ENCODE results near the gene GAB2.

The GAB2 gene

DNA sequence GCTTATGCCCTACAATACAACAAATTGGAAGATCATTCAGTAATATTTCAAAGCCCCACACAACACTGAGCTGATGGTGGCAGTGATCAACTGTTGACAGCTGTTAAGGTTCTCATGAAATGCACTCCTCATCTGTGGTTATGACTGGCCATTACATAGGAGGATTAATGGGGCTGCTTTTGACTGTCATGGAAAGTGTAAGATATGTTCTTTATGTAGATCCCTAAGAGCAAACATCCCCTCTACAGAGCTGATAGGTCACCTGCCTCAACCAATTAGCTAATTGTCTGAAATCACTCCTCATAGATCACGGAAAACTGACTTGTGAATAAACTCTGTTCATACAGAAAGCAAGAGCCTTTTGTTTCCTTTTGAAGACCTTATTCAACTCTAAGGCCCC, 78.1 kb downstream of the GAB2 start:
- peak; percentile 96 for DNase-seq

- DNase-seq = no peak
These were observed 78.9 kb downstream of the GAB2 start for GRCh38 chr11:78338702-78339101.

GRCh38 chr11:78338138-78338537, 79.5 kb downstream of the GAB2 start:
- DNase-seq = peak; percentile 88

DNA sequence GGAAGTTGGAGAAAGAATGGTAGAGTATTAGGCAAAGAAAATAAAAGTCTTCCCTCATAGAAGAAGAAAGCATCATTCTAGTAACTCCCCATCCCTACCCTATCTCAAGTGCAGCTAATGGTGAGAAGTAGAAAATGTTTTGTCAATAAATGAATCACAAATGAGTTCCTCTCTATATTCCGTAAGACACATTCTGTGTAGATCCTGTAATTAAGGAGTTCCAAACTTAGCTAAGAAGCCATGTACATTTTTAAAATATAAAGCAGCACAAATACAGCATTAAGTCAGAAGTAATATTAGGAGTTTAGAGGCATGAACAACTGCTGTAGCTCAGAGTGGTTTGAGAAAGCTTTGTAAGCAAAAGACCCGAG, 80.1 kb downstream of the GAB2 start:
- DNase-seq = no peak

DNA sequence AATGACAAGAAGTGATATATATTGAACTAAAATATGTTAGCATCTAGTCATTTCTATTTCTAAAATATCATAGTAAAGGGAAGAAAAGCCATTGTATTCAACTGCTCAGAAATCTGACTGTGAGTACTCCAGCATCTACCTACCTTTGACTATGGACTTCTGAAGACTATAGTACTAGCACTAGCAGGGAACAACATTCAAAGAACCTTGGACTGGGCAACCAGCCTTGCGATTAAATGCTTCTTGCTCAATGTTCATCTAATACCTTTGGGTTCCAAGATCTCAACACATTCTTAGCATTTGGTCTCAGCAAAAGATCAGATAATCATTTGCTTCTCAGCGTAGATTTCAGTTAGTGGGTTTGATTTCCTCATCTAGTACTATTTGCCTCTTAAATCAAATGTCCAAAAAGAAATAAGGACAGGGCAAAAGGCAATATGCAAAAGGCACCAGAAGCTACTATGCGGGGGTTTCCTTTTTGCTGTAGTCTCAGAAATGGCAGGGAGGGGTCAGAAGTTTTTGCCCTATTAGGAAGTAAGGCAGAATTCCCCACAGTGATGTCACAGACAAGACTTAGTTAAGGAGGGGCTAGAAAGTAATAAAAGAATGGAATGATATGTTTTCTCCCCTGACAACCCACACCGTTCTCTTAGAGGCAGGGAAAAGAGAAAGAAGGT, 80.6 kb downstream of the GAB2 start:
- DNase-seq = peak; percentile 92

DNA sequence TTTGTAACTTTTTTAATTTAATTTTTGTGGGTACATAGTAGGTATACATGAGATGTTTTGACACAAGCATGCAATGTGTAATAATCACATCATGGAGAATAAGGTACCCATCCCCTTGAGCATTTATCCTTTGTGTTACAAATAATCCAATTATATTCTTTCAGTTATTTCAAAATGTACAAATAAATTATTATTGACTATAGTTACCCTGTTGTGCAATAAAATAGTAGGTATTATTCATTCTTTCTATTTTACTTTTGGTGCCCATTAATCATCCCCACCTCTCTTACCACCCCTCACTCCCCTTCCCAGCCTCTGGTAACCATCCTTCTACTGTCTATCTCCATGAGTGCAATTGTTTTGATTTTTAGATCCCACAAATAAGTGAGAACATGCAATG, 83.5 kb downstream of the GAB2 start:
- DNase-seq = no peak

- DNase-seq = no peak
These were observed 84.7 kb downstream of the GAB2 start for GRCh38 chr11:78332872-78333271.

DNA sequence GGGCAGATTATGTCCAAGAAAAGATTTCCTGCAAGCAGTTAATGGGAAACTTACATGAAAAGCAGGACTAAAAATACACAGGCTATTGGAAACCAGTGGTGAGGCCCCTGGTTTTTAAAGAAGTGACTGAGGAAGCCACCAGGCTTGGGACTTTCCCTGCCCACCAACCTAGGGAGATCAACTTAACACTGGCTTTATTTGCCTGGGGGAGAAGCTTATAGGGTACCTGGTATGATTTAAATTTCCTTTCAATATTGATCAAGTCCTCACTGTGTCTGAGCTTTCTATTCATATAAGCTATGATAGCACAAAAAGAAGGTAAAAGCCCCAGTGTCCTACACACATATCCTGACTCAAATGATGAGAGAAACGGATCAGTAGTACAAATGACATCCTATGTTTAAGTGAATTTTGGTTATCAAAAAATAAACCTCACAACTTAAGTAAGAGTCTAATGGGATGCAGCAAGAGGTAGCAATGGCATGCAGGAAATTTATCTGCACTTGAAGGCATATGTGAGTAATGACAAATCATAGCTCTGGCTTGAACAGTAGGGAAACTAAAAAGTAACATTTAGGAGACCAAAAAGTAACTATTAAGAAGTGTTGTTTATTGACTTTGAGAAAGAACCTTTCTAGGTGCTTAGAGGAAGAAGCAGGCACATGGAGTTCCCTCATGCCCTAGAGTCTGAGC, 85.3 kb downstream of the GAB2 start:
- DNase-seq = no peak

DNA sequence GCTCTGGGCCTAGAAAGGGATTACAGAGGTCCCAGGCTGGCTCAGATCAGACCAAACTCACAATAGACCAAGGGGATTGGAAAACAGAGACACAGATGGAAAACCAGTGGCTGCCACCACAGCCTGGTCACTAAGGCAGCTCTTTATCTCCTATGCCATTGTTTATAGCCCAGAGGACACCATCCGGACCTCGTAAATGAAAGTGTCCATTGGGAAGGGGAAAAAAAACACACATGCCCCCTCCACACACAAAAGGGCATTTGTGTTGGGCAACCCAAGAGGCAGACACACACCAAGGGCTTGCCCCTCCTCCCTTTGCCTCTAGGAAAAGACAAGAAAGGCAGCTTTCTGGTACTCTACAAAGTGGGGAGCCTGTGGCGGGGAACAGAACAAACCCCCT, 85.9 kb downstream of the GAB2 start:
- no peak for DNase-seq

GRCh38 chr11:78330361-78330760, 87.3 kb downstream of the GAB2 start:
- no peak for DNase-seq

DNA sequence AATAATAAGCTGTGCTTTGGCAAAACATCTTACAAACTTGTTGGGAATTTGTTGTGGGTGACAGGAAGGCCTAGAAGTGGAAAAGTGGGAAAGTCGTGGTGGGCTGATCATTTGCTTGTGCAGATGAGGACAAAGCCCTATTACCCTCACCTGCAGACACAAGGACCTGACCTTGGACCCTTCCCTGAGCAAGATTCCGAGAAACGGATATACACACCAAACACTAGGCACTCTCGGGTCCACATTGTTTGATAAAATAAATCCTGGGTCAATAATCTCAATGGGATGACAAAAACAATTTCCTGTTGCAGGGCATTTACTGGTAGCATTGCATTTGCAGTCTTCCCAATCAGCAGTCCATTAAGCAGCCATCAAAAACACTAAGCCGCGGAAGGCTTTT, 89.7 kb downstream of the GAB2 start:
- DNase-seq = no peak

- DNase-seq = peak; percentile 100
These were observed 92.3 kb downstream of the GAB2 start for GRCh38 chr11:78325274-78325781.

DNA sequence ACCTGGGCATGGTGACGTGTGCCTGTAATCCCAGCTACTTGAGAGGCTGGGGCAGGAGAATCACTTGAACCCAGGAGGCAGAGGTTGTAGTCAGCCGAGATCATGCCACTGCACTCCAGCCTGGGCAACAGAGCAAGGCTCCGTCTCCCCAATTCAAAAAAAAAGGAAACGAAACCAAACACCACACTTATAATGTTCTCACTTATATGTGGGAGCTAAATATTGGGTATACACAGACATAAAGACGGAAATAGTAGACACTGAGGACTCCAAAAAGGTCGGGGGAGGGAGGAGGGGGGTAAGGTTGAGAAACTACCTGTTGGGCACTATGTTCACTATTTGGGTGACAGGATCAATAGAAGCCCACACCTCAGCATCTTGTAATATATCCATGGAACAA, 94.3 kb downstream of the GAB2 start:
- no peak for DNase-seq

DNA sequence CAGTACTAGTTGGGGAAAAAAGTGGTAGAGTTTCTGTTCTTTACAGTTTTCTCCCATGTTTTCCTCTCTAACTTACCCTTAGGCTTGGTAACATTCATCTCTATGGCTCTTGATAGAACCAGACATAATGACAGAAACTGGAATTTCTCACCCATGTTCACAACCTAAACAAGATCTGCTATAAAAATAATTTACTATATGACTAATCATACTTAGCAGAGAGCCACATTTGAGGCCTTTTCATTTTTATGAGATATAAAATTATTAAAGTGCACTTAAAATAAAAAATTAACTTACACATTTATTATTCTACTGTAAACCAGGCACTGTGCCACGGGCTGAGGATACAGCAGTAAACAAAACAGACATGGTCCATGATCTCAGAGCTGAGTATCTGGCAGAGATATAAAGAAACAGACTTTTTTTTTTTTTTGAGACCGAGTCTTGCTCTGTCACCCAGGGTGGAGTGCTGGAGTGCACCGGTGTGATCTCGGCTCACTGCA, 98.1 kb downstream of the GAB2 start:
- peak; percentile 92 for DNase-seq

DNA sequence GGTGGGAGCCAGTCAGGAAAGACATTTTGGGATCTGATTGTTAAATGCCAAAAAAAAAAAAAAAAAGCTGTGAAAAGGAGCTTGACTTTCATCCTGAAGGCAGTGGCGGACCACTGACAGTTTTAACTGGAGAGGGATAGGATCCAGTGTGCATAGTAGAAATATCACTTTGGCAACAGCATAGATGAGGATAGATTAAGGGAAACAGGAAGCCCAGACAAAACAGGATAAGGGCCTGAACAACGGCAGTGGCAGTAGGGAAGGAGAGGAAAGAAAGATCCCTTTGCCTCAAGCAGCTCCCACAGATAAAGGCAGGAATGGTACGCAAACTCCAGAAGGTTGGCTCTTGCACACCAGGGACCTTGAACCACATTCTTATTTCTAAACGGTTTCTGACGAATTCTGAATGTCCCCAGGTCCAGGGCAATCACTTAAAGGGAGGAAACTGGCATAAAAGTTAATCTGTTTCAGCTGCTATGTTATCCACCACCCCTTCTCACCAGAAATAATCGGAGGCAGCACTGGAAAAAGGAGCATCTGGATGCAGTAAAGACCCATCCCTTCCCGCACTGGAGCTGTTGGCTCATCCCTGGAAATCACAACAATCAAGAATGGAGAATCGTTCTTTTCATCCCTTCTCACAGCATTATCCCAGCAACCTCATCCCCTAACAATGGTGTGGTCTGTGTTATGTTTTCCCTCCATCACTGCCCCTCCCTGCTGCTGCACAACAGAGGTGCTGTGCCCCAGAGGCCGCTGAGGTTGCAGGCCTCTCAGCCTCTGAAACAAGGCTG, 99.1 kb downstream of the GAB2 start:
- DNase-seq = no peak

- DNase-seq = no peak
These were observed 101.9 kb downstream of the GAB2 start for GRCh38 chr11:78315724-78316123.

- no peak for DNase-seq
These were observed 102.9 kb downstream of the GAB2 start for GRCh38 chr11:78314762-78315161.

- no peak for DNase-seq
These were observed 103.7 kb downstream of the GAB2 start for GRCh38 chr11:78313898-78314297.

GRCh38 chr11:78313181-78313795, 104.3 kb downstream of the GAB2 start:
- no peak for DNase-seq

DNA sequence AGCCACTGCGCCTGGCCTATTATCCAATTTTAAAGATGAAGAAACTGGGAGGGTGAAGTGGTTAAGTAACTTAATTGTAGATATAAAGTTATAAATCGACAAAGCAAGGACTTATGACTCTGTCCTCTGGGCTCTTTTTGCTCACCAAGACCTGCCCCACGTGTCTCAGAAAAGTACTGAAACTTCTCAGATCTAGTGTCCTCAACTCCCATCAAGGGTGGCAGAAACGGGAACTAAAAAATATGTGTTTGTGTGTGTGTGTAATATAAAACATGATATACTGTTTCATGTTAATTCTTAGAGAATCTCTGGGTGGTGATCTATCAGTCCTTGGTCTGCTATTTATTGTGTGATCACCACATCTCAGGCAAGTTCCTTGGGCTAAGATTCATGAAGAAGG, 104.9 kb downstream of the GAB2 start:
- DNase-seq = no peak

DNA sequence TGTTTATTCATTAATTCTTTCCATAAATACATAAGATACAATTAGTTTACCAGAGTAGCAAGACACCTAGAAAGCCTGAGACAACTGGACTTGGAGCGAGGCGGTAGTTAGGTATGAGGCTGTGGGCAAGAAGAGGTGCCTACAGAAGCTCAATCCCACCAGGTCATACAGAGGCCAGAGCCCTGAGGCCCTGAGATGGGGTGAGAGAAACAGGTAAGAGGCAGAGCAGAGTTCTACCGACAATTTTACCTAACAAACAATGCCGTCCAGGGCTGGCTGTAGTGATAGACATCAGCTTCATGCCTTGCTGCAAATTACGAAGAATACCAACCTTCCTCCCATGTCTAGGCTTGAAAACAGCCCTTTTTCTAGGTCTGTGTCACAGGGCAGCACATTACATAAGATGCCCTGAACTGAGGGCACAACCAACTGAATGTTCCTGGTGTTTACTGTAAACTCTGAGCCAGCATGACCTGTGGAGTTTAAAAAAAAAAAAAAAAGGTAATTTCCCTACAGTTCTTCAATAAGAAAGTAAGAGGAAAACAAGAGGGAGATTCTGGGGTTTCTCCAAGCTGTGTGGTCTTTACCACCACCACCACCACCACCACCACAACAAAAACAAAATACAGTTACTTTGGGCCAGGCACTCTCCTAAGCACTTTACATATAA, 105.8 kb downstream of the GAB2 start:
- no peak for DNase-seq

DNA sequence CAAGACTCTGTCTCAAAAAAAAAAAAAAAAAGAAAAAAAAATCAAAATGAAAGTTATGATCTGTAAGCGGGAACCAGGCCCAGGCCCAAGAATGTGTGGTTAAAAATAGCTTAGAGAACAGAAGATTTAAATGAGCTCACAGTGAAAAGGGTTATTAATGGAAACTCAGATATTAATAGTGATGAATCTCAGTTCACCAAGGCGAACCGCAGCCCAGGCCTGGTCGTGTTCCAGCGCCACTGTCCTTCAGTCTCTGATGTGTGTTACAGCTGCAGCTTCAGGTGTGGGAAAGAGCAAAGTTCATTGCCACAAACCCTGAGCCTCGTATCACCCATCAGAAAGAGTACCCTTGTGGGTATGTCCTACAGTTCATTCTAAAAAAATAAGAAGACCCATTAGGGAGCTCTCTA, 107.1 kb downstream of the GAB2 start:
- no peak for DNase-seq

DNA sequence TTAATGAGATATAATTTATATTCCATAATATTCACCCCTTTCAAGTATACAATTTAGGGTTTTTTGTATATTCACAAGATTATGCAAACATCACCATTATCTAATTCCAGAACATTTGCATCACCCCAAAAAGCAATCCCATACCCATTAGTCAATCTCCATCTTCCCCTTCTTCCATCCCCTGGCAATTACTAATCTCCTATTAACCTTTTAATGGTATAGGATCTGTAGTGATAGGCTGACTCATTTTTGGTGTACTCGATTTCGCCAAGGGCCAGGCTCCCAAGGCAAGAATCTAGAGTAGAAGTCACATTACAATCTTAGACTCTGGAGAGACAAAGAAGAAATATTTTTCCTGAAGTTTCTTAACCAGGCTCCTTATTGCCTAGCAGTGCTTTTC, 113.4 kb downstream of the GAB2 start:
- DNase-seq = no peak

Measured in OCI-M1 (cell line).